Lower leg skin (tissue), 4 donors: ENCODE data around the gene ALX3. TPM values are rescaled to one million over a fixed set of nuclear protein-coding genes. Genes with fewer than 3 reads are reported as not detected.

Experiments used
- DNase-seq, 2 donors: peaks; one replicate each; pipeline ENCODE4 v3.0.0-alpha.2; 2019; ENCODE audit warnings: low spot score in 2 of 2
- H3K4me3 ChIP-seq: fragments of 200-600 bp; sonication (generic); 2 replicates; pipeline ENCODE4 v1.5.1; 2017; ENCODE audit warnings: mild to moderate bottlenecking, low read depth; ENCODE audit not compliant: poor library complexity, severe bottlenecking
- CTCF ChIP-seq, 3 donors: fragments of 450-650 bp; IDR thresholded peaks; one replicate each; pipeline ENCODE4 v1.5.1; 2016; ENCODE audit warnings: antibody characterized with exemption in 3 of 3, mild to moderate bottlenecking in 3 of 3, moderate library complexity in 2 of 3
- POLR2A ChIP-seq, 2 donors: fragments of 450-650 bp; IDR thresholded peaks; one replicate each; pipeline ENCODE4 v1.6.1; 2016 to 2017; ENCODE audit warnings: antibody characterized with exemption in 2 of 2, mild to moderate bottlenecking in 1 of 2, moderate library complexity in 1 of 2
- WGBS, 2 donors: methylation state at CpG; one replicate each; pipeline ENCODE4 v1.1.5; 2018; 5-methylcytosine and 5-hydroxymethylcytosine counted together
- intact Hi-C: fragments of 100-400 bp; cut with DNase I; formaldehyde crosslinking; loops from one replicate; pipeline ENCODE4 v1.15.0; 2023; ENCODE audit warnings: low total_unique reads
- total RNA-seq, 4 donors: library from RNA; depleted of rRNA; stranded (reverse); fragments of >200 nt; gene quantifications; one replicate each; pipeline ENCODE4 v1.1.0, GENCODE V29; 2016

Gene ALX3
- total RNA-seq, 4 donors from 2014 or later, result 0.52 TPM; not detected in 3

- TF ChIP-seq CTCF (IDR thresholded peaks at IDR 0.05) (no peak), POLR2A (IDR thresholded peaks at IDR 0.05) (no peak)
- H3K4me3 ChIP-seq, result no peak overlapping the region
- no peak for DNase-seq
- 82 to 91% methylated on average over 3 of the region's 3 CpGs for WGBS, 2 donors
- intact Hi-C loops, result no loop called here
Measured at GRCh38 chr1:110021285-110021684, 49.2 kb downstream of the ALX3 start.

GRCh38 chr1:110019770-110020169 lies 50.7 kb downstream of the ALX3 start:
- no peak for DNase-seq
- intact Hi-C loops, result no loop called here
- H3K4me3 ChIP-seq, result no peak overlapping the region
- TF ChIP-seq CTCF (IDR thresholded peaks at IDR 0.05) (no peak), POLR2A (IDR thresholded peaks at IDR 0.05) (no peak)
- WGBS, 2 donors, result 85 to 97% methylated on average over 1 of the region's 1 CpG

GRCh38 chr1:110018396-110018795 lies 52.1 kb downstream of the ALX3 start:
- TF ChIP-seq CTCF (IDR thresholded peaks at IDR 0.05), result no peak
- TF ChIP-seq POLR2A (IDR thresholded peaks at IDR 0.05), result no peak
- 94 to 95% methylated on average over 9 of the region's 9 CpGs for WGBS, 2 donors
- DNase-seq, result no peak
- intact Hi-C loops, result no loop called here
- H3K4me3 ChIP-seq, result no peak overlapping the region

GRCh38 chr1:110017792-110018191 lies 52.7 kb downstream of the ALX3 start:
- no peak for DNase-seq
- intact Hi-C loops, result no loop called here
- H3K4me3 ChIP-seq, result no peak overlapping the region
- 88 to 89% methylated on average over 3 of the region's 3 CpGs for WGBS, 2 donors
- TF ChIP-seq POLR2A (IDR thresholded peaks at IDR 0.05) (no peak), CTCF (IDR thresholded peaks at IDR 0.05) (no peak)

GRCh38 chr1:110012100-110012780 lies 58.2 kb downstream of the ALX3 start:
- intact Hi-C loops, result no loop called here
- H3K4me3 ChIP-seq, result no peak overlapping the region
- DNase-seq, result no peak
- no peak for TF ChIP-seq POLR2A (IDR thresholded peaks at IDR 0.05)
- TF ChIP-seq CTCF (IDR thresholded peaks at IDR 0.05), result no peak
- WGBS, 2 donors, result 80 to 87% methylated on average over 6 of the region's 6 CpGs

- WGBS, 2 donors, result 46 to 53% methylated on average over 2 of the region's 2 CpGs
- no peak for DNase-seq
Measured at GRCh38 chr1:110011527-110012041, 58.9 kb downstream of the ALX3 start.

More at GRCh38 chr1:110011527-110012041, 58.9 kb downstream of the ALX3 start:
- intact Hi-C loops, result no loop called here
- TF ChIP-seq POLR2A (IDR thresholded peaks at IDR 0.05), result no peak
- no peak for TF ChIP-seq CTCF (IDR thresholded peaks at IDR 0.05)
- H3K4me3 ChIP-seq, result no peak overlapping the region
